ENCODE data around the gene S100A8.

S100A8 gene

DNA sequence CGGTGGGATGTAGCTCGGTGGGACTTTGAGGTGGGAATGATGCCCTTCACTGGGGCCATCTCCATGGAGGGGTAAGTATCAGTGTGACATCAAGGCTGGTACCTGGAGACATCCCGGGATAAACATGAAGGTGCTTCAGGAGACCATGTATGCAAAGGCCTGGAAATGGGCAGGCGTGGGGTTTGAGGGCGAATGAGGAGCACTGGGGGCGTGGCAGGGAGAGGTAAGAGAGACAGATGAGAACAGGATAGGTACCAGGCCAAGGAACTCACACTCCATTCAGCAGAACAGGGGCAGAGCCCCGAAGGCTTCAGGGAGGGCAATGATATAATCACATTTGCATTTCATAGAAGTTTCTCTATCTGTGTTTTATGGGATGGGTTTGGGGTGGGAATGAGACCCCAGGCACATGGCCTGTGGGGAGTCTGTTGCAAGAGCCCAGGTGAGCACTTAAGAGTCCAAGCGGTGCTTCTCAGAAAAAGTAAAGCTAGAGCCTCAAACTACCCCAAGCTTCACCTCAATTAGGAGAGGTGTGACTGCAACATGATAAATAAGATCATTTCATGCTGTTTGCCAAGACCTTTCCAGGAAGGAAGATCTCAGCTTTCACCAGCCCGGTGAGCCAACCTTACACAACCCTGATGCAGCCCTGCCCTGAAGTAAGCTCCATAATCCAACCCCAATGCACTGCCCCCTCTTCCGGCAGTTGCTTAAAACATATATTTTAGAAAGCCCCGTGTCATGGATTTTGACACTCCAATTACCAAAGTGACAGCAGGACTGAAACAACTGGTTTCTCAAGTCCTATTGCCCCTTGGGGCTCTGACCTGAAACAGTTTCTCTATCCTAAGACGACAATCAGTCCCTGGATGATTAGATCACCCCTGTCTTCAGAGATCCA is 25.9 kb downstream of the S100A8 start:
- no peaks in the 10 kb centered on the region for H3K36me3 ChIP-seq (ENCODE audit: control insufficient read depth, insufficient read depth, low read length)
- TF ChIP-seq, protein P1, sequence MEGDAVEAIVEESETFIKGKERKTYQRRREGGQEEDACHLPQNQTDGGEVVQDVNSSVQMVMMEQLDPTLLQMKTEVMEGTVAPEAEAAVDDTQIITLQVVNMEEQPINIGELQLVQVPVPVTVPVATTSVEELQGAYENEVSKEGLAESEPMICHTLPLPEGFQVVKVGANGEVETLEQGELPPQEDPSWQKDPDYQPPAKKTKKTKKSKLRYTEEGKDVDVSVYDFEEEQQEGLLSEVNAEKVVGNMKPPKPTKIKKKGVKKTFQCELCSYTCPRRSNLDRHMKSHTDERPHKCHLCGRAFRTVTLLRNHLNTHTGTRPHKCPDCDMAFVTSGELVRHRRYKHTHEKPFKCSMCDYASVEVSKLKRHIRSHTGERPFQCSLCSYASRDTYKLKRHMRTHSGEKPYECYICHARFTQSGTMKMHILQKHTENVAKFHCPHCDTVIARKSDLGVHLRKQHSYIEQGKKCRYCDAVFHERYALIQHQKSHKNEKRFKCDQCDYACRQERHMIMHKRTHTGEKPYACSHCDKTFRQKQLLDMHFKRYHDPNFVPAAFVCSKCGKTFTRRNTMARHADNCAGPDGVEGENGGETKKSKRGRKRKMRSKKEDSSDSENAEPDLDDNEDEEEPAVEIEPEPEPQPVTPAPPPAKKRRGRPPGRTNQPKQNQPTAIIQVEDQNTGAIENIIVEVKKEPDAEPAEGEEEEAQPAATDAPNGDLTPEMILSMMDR (IDR thresholded peaks at IDR 0.05; ENCODE audit: insufficient read depth, low read length, poor library complexity, severe bottlenecking) = no peak
- no peak for DNase-seq (ENCODE audit: extremely low read depth, insufficient read length)
- H3K27me3 ChIP-seq (replicated peaks; ENCODE audit: control insufficient read depth, insufficient read depth, low read length) = peaks cover 2% of the 10 kb centered on the region
- H3K4me3 ChIP-seq (replicated peaks; ENCODE audit: low read depth, low read length) = no peak overlapping the region

DNA sequence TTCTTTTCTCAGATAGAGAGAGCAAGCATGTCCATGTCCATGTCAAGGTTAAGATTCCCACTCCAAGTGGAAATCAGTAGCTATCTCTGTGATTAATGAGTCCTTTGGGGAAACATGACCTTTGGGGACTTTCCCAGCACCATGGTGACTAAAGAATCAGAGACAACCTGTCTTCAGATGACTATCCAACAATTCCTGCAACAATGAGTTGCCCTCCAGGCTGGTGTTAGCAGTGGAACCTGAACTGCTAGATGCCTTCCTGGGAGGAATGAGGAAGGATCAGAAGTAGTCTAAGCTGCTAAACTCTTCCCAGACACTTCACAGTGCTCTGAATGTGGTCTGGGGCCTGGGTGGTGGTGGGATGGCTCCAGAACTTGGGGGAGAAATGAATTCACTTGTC is 26.7 kb downstream of the S100A8 start:
- DNase-seq (ENCODE audit: extremely low read depth, insufficient read length) = no peak
- TF ChIP-seq, protein P1 (IDR thresholded peaks at IDR 0.05; ENCODE audit: insufficient read depth, low read length, poor library complexity, severe bottlenecking) = no peak
- Histone ChIP-seq H3K36me3 (ENCODE audit: control insufficient read depth, insufficient read depth, low read length) (no peaks in the 10 kb centered on the region), H3K4me3 (replicated peaks; ENCODE audit: low read depth, low read length) (no peak overlapping the region), H3K27me3 (replicated peaks; ENCODE audit: control insufficient read depth, insufficient read depth, low read length) (no peaks in the 10 kb centered on the region; the same call in none of the 2 replicates)

DNA sequence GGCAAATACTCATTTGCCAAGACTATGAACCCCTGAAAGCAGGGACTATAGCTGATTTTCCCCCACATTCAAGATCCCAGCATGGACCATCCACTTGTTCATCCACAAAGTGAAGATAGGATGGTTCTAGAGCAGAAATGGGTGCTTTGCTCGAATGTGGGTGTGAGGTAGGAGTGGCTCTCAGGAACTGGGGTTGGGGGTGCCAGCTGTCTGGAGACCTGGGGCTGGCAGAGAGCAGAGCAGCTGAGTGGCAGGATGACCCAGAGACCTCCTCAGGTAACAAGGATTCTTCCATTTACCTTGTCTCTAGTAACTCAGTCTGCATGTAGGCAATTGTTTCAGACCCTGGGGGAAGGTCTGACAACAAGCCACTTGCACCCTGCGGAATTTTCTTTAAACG is 27.2 kb downstream of the S100A8 start:
- no peaks in the 10 kb centered on the region for H3K36me3 ChIP-seq (ENCODE audit: control insufficient read depth, insufficient read depth, low read length)
- no peak for DNase-seq (ENCODE audit: extremely low read depth, insufficient read length)
- H3K27me3 ChIP-seq (replicated peaks; ENCODE audit: control insufficient read depth, insufficient read depth, low read length) = no peaks in the 10 kb centered on the region; the same call in 1 of the 2 replicates
- no peak overlapping the region for H3K4me3 ChIP-seq (replicated peaks; ENCODE audit: low read depth, low read length)
- TF ChIP-seq, protein P1 (IDR thresholded peaks at IDR 0.05; ENCODE audit: insufficient read depth, low read length, poor library complexity, severe bottlenecking) = no peak

DNA sequence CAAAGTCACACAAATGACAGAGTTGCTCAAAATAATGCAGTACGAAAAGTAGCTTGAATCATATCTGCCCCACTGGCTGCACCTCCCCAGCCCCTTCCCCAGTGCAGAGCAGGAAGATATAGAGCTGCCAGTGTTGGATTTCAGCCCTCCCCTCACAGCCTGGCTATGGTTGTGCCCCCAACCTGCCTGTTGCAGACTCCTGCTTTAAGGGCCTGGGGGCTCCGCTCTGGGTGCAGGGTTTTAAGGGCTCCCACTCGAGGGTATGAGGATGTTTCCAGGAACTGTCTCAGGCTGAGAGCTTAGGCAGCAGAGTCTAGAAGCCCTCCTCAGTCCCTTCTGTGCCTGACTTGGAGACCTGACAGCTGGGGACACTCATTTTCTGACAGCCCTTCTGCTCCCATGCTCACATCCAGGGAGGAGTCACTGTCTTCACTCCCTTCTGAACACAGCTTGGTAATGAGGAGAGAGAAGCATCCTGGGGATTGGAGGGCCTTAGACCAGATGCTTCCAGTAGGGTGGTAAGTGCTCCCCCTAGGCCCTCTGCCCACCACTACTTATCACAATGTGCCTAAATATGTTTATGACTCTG is 28.6 kb downstream of the S100A8 start:
- TF ChIP-seq, protein P1 (IDR thresholded peaks at IDR 0.05; ENCODE audit: insufficient read depth, low read length, poor library complexity, severe bottlenecking) = no peak
- H3K27me3 ChIP-seq (replicated peaks; ENCODE audit: control insufficient read depth, insufficient read depth, low read length) = no peaks in the 10 kb centered on the region; the same call in 1 of the 2 replicates
- H3K36me3 ChIP-seq (ENCODE audit: control insufficient read depth, insufficient read depth, low read length) = no peaks in the 10 kb centered on the region
- H3K4me3 ChIP-seq (replicated peaks; ENCODE audit: low read depth, low read length) = no peak overlapping the region
- DNase-seq (ENCODE audit: extremely low read depth, insufficient read length) = no peak

DNA sequence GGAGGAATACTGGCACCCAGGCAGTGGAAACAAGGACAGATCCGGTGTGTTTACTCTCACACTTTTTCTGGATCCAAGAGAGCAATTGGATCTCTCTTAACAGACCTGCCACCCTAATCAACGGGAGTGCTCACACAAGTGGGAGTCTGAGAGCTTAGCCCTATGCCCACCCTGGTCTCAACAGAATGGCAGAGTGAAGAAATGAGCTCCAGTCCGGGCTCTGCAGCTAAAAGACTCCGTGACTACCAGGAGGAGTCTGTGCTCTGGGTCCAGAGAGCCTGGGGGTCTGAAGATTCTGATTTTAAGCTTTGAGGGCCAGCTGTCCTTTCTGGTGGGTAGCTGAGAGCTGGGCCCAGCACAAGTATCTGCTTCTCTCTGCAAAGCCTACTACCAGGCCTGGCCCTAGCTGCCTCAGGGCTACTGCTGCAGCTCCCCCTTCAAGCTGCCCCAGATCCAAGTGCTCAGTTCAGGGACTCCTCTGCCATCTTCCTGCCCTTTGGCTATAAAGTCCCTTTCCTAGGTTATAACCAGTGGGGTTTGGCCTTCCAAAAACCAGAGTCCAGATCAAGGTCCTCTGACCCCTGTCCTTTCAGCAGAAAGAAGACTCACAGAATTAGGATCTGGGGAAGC is 29.3 kb downstream of the S100A8 start:
- TF ChIP-seq, protein P1 (IDR thresholded peaks at IDR 0.05; ENCODE audit: insufficient read depth, low read length, poor library complexity, severe bottlenecking) = no peak
- DNase-seq (ENCODE audit: extremely low read depth, insufficient read length) = no peak
- no peaks in the 10 kb centered on the region; the same call in none of the 2 replicates for H3K27me3 ChIP-seq (replicated peaks; ENCODE audit: control insufficient read depth, insufficient read depth, low read length)

More for the DNA sequence above, 29.3 kb downstream of the S100A8 start:
- no peaks in the 10 kb centered on the region for H3K36me3 ChIP-seq (ENCODE audit: control insufficient read depth, insufficient read depth, low read length)
- H3K4me3 ChIP-seq (replicated peaks; ENCODE audit: low read depth, low read length) = no peak overlapping the region

All from GM06990 (cell line).